ENCODE data around the gene SPTLC1.

GRCh38 chr9:92122061-92122460 lies 6.8 kb upstream of the SPTLC1 start:
- TF ChIP-seq CTCF (IDR thresholded peaks at IDR 0.05): no peak
- TF ChIP-seq HOXB5 (CRISPR knock-in tag; IDR thresholded peaks at IDR 0.05): no peak
- TF ChIP-seq SREBF2 (IDR thresholded peaks at IDR 0.05): no peak
- no peak for TF ChIP-seq USF2 (IDR thresholded peaks at IDR 0.05)
- TF ChIP-seq HMGXB4 (CRISPR knock-in tag; IDR thresholded peaks at IDR 0.05; ENCODE audit: borderline replicate concordance): no peak
- TF ChIP-seq POLR2AphosphoS2 (conservative IDR thresholded peaks at IDR 0.05; ENCODE audit: low read length): no peak
- no peak for TF ChIP-seq MAX (IDR thresholded peaks at IDR 0.05)
